ENCODE measurements around the gene PCDHA12. TPM values are rescaled to one million over a fixed set of nuclear protein-coding genes. Genes with fewer than 3 reads are reported as not detected.
A peak's percentile ranks its signal among the peaks of the same experiment; 100 is the strongest.

The PCDHA12 gene
- total and polyA plus RNA-seq, 4 donors: 0.05 to 0.57 TPM; not detected in 2

- ATAC-seq (ENCODE audit: low FRiP score) (no peak), DNase-seq (no peak)
- WGBS, 2 donors: 5 to 6% methylated on average over 26 of the region's 26 CpGs
These were observed 52.1 kb downstream of the PCDHA12 start for GRCh38 chr5:140927228-140927573.

More at GRCh38 chr5:140927228-140927573, 52.1 kb downstream of the PCDHA12 start:
- Histone ChIP-seq H3K27ac (ENCODE audit: low read depth in 1 of 2, low read length in 2 of 2) (no peak overlapping the region), H3K27me3 (ENCODE audit: control insufficient read depth in 1 of 2, insufficient read depth in 2 of 2, low read length in 1 of 2) (no peaks in the 10 kb centered on the region), H3K36me3 (ENCODE audit: control insufficient read depth in 1 of 2, insufficient read depth in 2 of 2, low read length in 1 of 2) (no peaks in the 10 kb centered on the region), H3K4me1 (ENCODE audit: control insufficient read depth in 1 of 2, insufficient read depth in 2 of 2, low read length in 2 of 2) (no peaks in the 10 kb centered on the region), H3K4me3 (ENCODE audit: low read length in 2 of 2) (peak overlapping the region in 1 of 2 donors; percentile 18), H3K9me3 (ENCODE audit: control insufficient read depth, low read length) (no peaks in the 10 kb centered on the region)
- intact Hi-C loops (cut with DNase I): no loop called here

Other genes starting within 250 kb of the PCDHA12 start
- 100 to 1,000 TPM; 104 to 205 TPM for gene CD14, start 242.1 kb upstream of the PCDHA12 start, total RNA-seq
- 100 to 1,000 TPM in 1 of 2 donors, 10 to 100 TPM in 1; 34.9 to 115 TPM for gene CD14, start 242.1 kb upstream of the PCDHA12 start, polyA plus RNA-seq
- gene TMCO6, start 235.9 kb upstream of the PCDHA12 start, total RNA-seq: 10 to 100 TPM in 1 of 2 donors, 1 to 10 TPM in 1; 8.6 to 11.9 TPM
- gene TMCO6, start 235.9 kb upstream of the PCDHA12 start, polyA plus RNA-seq: 1 to 10 TPM; 2.9 to 9.4 TPM
- gene NDUFA2, start 227.7 kb upstream of the PCDHA12 start, total RNA-seq: 10 to 100 TPM; 32.1 to 35.0 TPM
- 100 to 1,000 TPM; 114 to 198 TPM for gene NDUFA2, start 227.7 kb upstream of the PCDHA12 start, polyA plus RNA-seq
- gene IK, start 227.5 kb upstream of the PCDHA12 start, total RNA-seq: 10 to 100 TPM; 78.4 to 79.1 TPM
- gene IK, start 227.5 kb upstream of the PCDHA12 start, polyA plus RNA-seq: 100 to 1,000 TPM in 1 of 2 donors, 10 to 100 TPM in 1; 90.3 to 104 TPM
- gene WDR55, start 210.4 kb upstream of the PCDHA12 start, total RNA-seq: 10 to 100 TPM; 18.5 to 21.3 TPM
- gene WDR55, start 210.4 kb upstream of the PCDHA12 start, polyA plus RNA-seq: 10 to 100 TPM in 1 of 2 donors, 1 to 10 TPM in 1; 9.5 to 22.0 TPM
- 1 to 10 TPM in 1 of 2 donors, under 1 TPM in 1; 0.84 to 1.3 TPM for gene DND1, start 201.7 kb upstream of the PCDHA12 start, total RNA-seq
- gene DND1, start 201.7 kb upstream of the PCDHA12 start, polyA plus RNA-seq: 1 to 10 TPM in 1 of 2 donors, not detected in 1; 2.1 TPM
- gene HARS1, start 183.9 kb upstream of the PCDHA12 start, total RNA-seq: 10 to 100 TPM; 48.6 to 49.3 TPM
- gene HARS1, start 183.9 kb upstream of the PCDHA12 start, polyA plus RNA-seq: 10 to 100 TPM; 35.1 to 74.6 TPM
- gene HARS2, start 183.9 kb upstream of the PCDHA12 start, total RNA-seq: 10 to 100 TPM; 21.3 to 33.0 TPM
- gene HARS2, start 183.9 kb upstream of the PCDHA12 start, polyA plus RNA-seq: 10 to 100 TPM; 14.4 to 27.6 TPM
- 10 to 100 TPM; 39.0 to 41.4 TPM for gene ZMAT2, start 174.9 kb upstream of the PCDHA12 start, total RNA-seq
- gene ZMAT2, start 174.9 kb upstream of the PCDHA12 start, polyA plus RNA-seq: 100 to 1,000 TPM in 1 of 2 donors, 10 to 100 TPM in 1; 70.6 to 143 TPM
- gene PCDHA1, start 89.2 kb upstream of the PCDHA12 start, total RNA-seq: not detected
- not detected for gene PCDHA1, start 89.2 kb upstream of the PCDHA12 start, polyA plus RNA-seq
- gene PCDHA2, start 80.5 kb upstream of the PCDHA12 start, total RNA-seq: under 1 TPM; 0.13 to 0.24 TPM
- gene PCDHA2, start 80.5 kb upstream of the PCDHA12 start, polyA plus RNA-seq: not detected
- gene PCDHA3, start 74.3 kb upstream of the PCDHA12 start, total RNA-seq: under 1 TPM; 0.33 to 0.36 TPM
- under 1 TPM; 0.25 to 0.38 TPM for gene PCDHA3, start 74.3 kb upstream of the PCDHA12 start, polyA plus RNA-seq
- under 1 TPM; 0.78 to 0.90 TPM for gene PCDHA4, start 68.2 kb upstream of the PCDHA12 start, total RNA-seq
- gene PCDHA4, start 68.2 kb upstream of the PCDHA12 start, polyA plus RNA-seq: under 1 TPM in 1 of 2 donors, not detected in 1; 0.05 TPM
- under 1 TPM; 0.24 to 0.26 TPM for gene PCDHA5, start 53.7 kb upstream of the PCDHA12 start, total RNA-seq
- under 1 TPM in 1 of 2 donors, not detected in 1; 0.08 TPM for gene PCDHA5, start 53.7 kb upstream of the PCDHA12 start, polyA plus RNA-seq
- under 1 TPM; 0.36 to 0.45 TPM for gene PCDHA6, start 47.3 kb upstream of the PCDHA12 start, total RNA-seq
- gene PCDHA6, start 47.3 kb upstream of the PCDHA12 start, polyA plus RNA-seq: under 1 TPM in 1 of 2 donors, not detected in 1; 0.64 TPM
- gene PCDHA7, start 41.0 kb upstream of the PCDHA12 start, total RNA-seq: under 1 TPM; 0.32 to 0.57 TPM
- gene PCDHA7, start 41.0 kb upstream of the PCDHA12 start, polyA plus RNA-seq: under 1 TPM in 1 of 2 donors, not detected in 1; 0.13 TPM
- gene PCDHA8, start 34.1 kb upstream of the PCDHA12 start, total RNA-seq: under 1 TPM; 0.16 to 0.36 TPM
- gene PCDHA8, start 34.1 kb upstream of the PCDHA12 start, polyA plus RNA-seq: not detected
- gene PCDHA9, start 26.9 kb upstream of the PCDHA12 start, total RNA-seq: under 1 TPM; 0.13 to 0.36 TPM
- not detected for gene PCDHA9, start 26.9 kb upstream of the PCDHA12 start, polyA plus RNA-seq
- under 1 TPM; 0.65 to 0.69 TPM for gene PCDHA10, start 19.4 kb upstream of the PCDHA12 start, total RNA-seq
- under 1 TPM in 1 of 2 donors, not detected in 1; 0.03 TPM for gene PCDHA10, start 19.4 kb upstream of the PCDHA12 start, polyA plus RNA-seq
- gene PCDHA11, start 6.4 kb upstream of the PCDHA12 start, total RNA-seq: under 1 TPM; 0.19 to 0.27 TPM
- gene PCDHA11, start 6.4 kb upstream of the PCDHA12 start, polyA plus RNA-seq: not detected
- under 1 TPM; 0.15 to 0.16 TPM for gene PCDHA13, start 6.8 kb downstream of the PCDHA12 start, total RNA-seq
- gene PCDHA13, start 6.8 kb downstream of the PCDHA12 start, polyA plus RNA-seq: not detected
- under 1 TPM; 0.15 to 0.36 TPM for gene PCDHAC1, start 51.0 kb downstream of the PCDHA12 start, total RNA-seq
- gene PCDHAC1, start 51.0 kb downstream of the PCDHA12 start, polyA plus RNA-seq: not detected
- gene PCDHAC2, start 91.2 kb downstream of the PCDHA12 start, total RNA-seq: 1 to 10 TPM; 1.4 to 1.9 TPM
- under 1 TPM; 0.25 to 0.49 TPM for gene PCDHAC2, start 91.2 kb downstream of the PCDHA12 start, polyA plus RNA-seq
- gene PCDHB1, start 176.1 kb downstream of the PCDHA12 start, total RNA-seq: not detected
- gene PCDHB1, start 176.1 kb downstream of the PCDHA12 start, polyA plus RNA-seq: not detected
- gene PCDHB2, start 219.3 kb downstream of the PCDHA12 start, total RNA-seq: 1 to 10 TPM; 3.1 to 4.1 TPM
- gene PCDHB2, start 219.3 kb downstream of the PCDHA12 start, polyA plus RNA-seq: 1 to 10 TPM in 1 of 2 donors, under 1 TPM in 1; 0.50 to 2.6 TPM
- 1 to 10 TPM; 2.0 to 2.9 TPM for gene PCDHB3, start 225.2 kb downstream of the PCDHA12 start, total RNA-seq
- gene PCDHB3, start 225.2 kb downstream of the PCDHA12 start, polyA plus RNA-seq: 1 to 10 TPM in 1 of 2 donors, under 1 TPM in 1; 0.25 to 1.2 TPM
- 1 to 10 TPM; 6.2 to 9.1 TPM for gene PCDHB4, start 246.5 kb downstream of the PCDHA12 start, total RNA-seq
- gene PCDHB4, start 246.5 kb downstream of the PCDHA12 start, polyA plus RNA-seq: 1 to 10 TPM in 1 of 2 donors, under 1 TPM in 1; 0.88 to 5.8 TPM